Measurements from ENCODE around the gene TSPOAP1.

The TSPOAP1 gene

GRCh38 chr17:58329035-58329809 lies 627 bp upstream of the TSPOAP1 start:
- peak; percentile 68 for DNase-seq

DNA sequence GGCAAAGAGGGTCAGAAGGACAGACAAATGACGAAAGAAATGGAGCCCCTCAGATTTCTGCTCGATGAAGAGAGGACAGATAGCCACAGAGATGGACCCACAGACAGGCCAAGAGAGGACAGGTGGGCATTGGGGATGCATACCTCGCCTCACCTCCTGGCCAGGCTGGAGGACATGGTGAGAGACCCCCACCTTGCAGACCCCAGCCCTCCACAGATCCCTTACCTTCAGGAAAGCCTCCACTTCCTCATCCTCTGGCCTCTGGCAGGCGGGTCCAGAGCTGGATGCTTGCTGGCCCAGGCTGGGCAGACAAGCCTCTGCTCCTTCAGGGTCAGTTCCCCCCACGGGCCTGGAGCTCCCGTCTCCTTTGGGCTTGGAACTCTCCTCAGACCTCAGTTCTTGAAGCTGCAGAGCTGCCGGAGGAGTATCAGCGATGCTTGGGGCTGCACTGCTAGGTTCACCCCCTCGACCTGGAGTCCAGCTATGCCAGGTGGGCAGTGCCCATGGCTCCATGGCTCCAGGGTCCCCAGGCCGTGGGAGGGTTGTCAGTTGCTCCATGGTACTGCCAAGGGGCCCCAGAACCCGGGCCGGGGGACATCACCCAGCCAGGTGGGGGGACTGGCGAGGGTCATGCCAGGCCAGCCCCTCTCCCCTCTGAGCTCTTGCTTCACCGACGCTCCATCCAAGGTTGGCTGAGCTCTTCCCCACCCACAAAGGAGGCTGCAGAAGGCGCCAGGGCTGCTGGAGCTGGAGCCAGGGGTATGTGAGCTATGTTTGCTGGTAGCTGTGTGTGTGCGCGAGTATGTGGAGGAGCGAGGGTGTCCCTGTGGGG lies 1.0 kb downstream of the TSPOAP1 start:
- DNase-seq: no peak

- no peak for DNase-seq
Observed at GRCh38 chr17:58326609-58327362, 1.8 kb downstream of the TSPOAP1 start.

- DNase-seq: no peak
Observed at GRCh38 chr17:58325976-58326468, 2.6 kb downstream of the TSPOAP1 start.

- no peak for DNase-seq
Observed at GRCh38 chr17:58325289-58325726, 3.3 kb downstream of the TSPOAP1 start.

DNA sequence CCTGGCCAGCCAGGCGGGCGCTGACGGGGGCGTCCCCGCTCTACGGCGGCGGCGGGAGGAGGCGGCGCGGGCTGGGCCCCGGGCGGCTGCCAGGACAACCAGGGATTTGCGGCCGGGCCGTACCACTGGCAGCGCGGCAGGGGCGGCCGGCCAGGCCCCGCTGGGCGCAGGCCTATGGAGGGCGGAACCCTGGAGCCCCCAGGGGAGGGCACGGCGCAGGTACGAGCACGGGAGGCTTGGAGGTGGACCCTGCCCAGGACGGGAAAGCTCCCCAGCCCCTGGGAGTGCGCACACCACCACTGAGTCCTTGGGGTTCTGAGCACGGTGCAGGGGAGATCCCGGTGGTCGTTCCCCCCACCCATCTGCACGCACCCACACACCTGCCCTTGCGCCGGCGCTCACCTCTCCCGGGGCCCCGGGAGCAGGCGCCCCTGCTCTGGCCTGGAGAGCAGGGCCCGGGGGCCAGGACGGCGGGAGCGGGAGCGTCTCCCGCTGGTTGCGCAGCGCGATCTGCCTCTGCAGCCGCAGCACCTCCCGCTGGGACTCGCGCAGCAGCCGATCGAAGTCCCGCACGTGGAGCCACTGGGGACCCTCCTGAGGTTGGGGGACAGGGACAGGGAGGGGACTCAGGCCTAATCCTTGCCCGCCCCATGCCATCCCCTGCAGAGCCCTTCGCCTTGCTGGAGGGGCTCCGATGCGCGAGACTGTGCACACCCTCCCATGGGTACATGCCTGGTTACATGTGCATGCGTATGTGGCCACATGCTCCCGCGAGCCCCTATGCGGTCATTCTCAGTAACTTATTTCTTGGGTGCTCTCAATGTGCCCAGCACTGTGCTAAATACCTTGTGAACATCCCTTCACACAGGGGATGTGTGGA lies 3.9 kb downstream of the TSPOAP1 start:
- DNase-seq: no peak

- DNase-seq: no peak
Observed at GRCh38 chr17:58324056-58324408, 4.6 kb downstream of the TSPOAP1 start.

GRCh38 chr17:58323366-58324055 lies 5.1 kb downstream of the TSPOAP1 start:
- DNase-seq: no peak

- no peak for DNase-seq
Observed at GRCh38 chr17:58322581-58323185, 5.9 kb downstream of the TSPOAP1 start.

DNA sequence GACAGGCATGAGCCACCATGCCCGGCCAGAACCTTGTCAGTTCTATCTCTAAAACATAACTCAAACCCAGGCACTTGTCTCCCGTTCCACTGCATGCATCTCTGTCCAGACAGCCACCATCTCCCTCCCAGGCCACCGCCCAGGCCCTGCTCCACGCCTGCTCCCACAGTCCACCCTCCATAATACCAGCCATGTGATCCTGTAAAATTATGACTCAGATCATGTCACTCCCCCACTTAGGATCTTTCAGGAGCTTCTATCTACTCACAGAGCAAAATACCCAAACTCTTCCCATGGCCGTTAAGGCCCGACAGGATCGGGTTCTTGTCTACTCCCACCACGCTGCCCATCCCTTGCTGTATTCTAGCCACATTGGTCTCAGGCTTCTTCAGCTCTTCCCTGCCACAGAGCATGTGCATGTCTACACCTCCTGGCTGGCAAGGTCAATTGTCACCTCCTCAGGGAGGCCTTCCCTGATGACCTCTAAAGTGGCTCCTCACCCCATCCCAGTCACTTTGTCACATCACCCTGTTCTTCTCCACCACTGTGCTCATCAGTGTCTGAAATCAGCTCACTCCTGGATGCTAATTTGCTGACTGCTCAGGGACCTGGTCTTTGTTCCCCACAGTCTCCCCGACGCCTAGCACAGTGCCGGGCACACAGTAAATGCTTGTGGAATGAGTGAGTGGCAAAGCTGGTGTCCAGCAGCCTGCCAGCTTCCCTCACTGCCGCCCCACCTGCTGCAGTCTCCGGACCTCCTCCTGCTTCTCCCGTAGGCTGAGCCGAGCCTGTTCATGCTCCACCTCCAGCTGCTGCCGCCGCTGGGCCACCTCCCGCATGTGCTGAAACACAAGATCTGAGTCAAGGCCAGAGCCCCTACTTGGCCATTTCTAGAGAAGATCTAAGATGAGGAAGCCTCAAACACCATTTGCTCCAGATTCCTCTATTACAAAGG lies 6.7 kb downstream of the TSPOAP1 start:
- DNase-seq: no peak

- DNase-seq: no peak
Observed at GRCh38 chr17:58320570-58321323, 7.8 kb downstream of the TSPOAP1 start.

DNA sequence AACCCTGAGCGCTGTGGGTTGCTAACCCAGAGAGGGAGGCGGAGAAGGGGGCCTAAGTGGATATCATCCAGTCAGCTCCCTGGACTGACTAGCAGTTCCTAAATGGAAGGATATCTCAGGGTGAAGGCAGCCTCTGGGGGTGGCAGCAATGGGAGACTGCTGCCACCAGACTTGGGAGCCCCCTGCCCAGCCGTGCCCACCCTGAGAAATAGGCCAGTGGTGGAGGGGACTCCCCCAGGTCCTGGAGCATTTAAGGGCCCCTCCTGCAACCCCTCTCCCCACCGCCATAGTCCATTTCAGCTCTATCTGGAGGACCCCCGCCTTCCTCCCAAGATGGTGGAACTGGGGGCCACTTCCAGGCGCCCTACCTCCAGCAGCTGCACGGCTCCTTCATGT lies 8.4 kb downstream of the TSPOAP1 start:
- DNase-seq: no peak

DNA sequence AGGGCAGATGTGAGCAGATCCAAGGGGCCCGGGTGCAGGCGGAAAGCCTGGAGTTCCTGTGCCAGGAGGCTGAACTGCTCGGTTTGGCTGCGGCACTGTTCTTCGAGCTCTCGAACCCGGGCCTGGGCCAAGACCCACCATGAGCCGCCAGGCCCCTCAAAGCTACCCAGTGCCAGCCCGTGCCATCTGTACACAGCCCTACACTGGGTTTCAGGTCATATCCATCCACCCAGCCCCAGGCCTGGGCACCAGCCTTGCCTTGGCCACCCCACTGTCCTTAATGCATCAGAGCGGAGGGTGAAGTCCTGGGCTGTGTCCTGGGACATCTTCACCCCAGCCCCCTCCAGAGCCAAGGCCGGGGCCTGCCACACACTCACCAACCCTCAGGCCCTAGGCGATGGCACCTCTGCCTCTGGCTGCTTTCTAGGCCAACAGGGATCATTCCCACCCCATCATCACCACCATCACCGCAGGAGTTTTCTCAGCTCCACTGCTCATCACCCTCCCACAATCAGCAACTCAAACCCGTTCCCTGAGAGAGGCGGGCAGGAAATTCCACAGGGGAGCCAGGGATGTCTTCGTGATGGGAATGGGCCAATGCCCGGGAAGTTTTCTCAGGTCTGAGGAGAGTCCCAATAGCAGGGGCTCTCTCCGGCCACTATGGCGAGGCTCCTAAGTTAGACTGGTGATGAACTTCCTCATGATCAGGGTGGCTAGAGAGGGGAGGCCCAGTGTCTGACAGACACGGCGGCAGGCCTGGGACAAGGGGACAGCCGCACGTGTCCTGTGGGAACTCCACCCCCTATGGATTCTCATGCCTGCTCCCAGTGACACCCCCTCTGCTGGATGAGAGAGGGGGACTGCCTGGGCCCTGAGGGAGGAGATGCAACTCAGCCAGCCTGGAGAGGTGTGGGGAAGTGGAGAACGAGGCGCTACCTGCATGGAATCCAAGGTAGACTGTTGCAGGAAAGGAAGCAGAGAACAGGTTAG lies 9.1 kb downstream of the TSPOAP1 start:
- no peak for DNase-seq

GRCh38 chr17:58318627-58319172 lies 9.9 kb downstream of the TSPOAP1 start:
- no peak for DNase-seq

DNA sequence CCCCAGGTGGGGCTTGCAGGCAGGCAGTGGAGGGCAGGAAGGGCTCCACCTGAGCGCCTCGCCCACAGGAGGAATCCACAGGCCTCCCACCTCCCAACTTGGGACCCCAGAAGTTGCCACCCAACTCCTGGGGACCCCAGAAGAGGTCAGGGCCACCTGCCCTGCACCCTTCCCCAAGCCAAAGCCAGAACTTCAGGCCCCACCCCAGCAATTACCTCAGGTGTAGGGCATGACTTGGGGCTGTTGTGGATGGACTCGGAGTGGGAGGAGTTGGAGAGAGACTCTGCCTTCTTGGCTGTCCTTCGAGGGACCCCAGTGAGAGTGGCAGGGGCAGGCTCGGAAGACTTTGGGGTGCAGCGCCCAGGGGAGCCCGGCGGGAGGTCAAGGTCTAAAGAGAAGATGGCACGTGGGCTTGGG lies 10.5 kb downstream of the TSPOAP1 start:
- DNase-seq: no peak

DNA sequence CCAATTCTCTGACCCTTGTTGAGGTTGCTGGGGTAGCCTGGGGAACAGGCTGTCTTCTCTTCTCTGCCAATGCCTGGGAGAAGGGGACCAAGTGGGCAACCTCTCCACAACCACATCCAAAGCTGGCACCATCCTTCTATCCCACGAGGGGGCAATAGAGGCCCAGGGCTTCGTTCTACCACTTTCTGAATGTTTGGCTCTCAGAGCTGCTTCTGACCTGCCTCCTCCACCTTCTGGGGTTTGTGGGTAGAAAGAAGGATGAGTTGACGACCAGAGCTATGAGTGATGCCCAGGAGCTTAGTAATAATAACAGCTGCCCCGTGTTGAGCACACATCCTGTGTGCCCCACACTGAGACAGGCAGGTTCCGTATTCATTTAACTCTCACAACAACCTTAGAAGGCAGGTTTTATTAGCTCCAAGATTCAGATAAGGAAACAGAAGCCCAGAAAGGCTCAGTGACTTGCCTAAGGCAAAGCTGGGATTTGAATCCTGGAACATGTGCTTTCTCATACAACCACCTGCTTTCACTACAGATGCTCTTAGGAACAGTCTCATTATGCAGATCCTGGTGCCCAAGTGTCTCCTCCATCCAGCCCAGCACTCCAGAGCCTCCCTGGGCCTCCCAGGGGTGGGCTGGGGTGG lies 11.1 kb downstream of the TSPOAP1 start:
- DNase-seq: peak; percentile 76

Data from central memory CD4-positive, alpha-beta T cell (primary cell).